Epidermal melanocyte (primary cell): Measurements from ENCODE around the gene RUVBL2.
A peak's percentile ranks its signal among the peaks of the same experiment; 100 is the strongest.

ENCODE experiments used
- DNase-seq: peaks from one replicate; pipeline ENCODE4 v3.0.0; 2011; ENCODE audit warnings: low spot score; ENCODE audit not compliant: insufficient read length

The RUVBL2 gene

GRCh38 chr19:48993175-48994034 is at the start of gene RUVBL2, which contains the start of gene GYS1:
RUVBL2 (plus strand) TSS chr19:48993887; CDS start chr19:48993912, 25 bp downstream.
GYS1 (minus strand) TSS chr19:48993309; CDS start chr19:48993112, 197 bp downstream.
- DNase-seq, result peak; percentile 95

DNA sequence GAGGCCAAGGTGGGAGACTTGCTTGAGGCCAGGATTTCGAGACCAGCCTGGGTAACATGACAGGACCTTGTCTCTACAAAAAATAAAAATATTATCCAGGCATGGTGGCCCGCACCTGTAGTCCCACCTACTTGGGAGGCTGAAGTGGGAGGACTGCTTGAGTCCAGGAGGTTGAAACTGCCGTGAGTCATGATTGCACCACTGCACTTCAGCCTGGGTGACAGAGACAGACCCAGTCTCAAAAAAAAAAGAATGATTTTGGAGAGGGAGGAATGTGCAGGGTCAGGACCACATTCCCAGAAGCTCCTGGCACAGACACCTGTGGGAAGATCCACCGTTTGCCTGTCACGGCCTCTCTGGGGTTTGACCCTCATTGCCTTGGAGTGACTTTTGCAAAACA is 48.3 kb upstream of the RUVBL2 start:
- DNase-seq, result no peak

GRCh38 chr19:48945817-48946216 is 47.9 kb upstream of the RUVBL2 start:
- DNase-seq, result no peak

DNA sequence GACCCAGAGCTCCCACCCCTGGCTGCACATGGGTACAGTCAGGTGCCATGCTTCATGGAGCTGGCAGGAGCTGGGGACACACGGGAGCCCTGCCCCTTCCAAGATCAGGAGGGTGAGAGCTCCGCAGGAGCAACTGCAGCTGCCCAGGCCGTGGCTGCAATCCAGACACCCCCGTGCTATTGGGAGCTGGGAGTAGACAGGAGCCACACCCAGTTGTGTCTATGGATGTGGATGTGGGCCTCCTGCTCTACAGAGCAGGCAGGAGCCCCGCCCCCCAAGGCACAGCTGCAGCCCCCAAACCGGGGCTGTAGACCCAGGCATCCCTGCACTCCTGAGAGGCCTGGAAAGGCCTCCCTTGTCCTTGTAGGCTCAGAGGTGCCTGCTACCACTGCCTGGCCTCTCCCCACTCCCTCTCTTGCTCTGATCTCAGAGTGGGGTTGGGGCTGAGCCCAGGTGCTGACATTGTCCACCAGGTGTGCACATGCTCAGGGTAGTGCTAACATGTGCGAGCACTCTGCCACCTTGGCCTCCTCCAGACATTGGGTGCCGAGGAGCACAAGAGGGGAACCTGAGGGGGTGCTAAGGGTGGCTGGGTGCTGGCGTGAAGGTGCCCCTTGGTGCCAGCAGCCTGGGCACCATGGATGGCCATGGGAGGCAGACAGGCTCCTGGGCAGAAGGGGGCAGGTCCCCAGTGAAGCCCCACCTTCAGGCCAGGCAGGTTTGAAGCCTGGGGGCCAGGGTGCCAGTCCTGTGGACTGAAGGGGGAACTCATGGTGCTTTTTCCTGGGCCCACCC is 47.0 kb upstream of the RUVBL2 start:
- DNase-seq, result peak; percentile 7

DNA sequence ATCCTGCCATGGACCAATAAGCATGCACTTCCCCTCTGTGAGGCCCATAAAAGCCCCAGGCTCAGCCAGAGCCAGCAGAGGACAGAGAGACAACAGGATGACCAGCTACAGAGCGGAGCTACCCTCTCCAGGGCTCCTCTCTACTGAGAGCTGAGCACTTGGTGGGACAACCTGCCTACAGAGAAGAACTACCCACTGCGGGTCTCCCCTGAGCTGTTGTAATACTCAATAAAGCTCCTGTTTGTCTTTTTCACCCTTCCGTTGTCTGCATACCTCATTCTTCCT is 46.5 kb upstream of the RUVBL2 start:
- no peak for DNase-seq

- DNase-seq, result no peak
Measured at GRCh38 chr19:48950159-48950558, 43.5 kb upstream of the RUVBL2 start.

DNA sequence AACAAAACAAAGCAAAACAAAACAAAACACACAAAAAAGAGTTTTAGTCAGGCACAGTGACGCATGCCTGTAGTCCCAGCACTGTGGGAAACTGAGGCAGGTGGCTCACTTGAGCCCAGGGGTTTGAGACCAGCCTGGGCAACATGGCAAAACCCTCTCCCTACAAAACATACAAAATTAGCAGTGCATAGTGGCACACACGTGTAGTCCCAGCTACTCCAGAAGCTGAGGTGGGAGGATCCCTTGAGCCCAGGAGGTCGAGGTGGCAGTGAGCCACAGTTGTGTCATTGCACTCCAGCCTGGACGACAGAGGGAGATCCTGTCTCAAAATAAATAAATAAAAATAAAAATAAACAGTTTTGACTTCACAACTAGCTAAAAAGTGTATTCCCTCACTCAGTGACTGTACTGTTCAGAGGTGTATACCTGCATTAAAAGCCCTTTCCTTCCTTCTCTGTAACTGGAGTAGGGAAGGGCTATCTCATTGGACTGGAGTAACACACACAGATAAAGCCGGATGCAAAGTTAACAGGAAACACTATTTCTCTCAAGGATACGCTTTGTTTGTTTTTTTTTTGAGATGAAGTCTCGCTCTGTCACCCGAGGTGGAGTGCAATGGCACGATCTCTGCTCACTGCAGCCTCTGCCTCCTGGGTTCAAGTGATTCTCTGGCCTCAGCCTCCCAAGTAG is 42.7 kb upstream of the RUVBL2 start:
- no peak for DNase-seq

DNA sequence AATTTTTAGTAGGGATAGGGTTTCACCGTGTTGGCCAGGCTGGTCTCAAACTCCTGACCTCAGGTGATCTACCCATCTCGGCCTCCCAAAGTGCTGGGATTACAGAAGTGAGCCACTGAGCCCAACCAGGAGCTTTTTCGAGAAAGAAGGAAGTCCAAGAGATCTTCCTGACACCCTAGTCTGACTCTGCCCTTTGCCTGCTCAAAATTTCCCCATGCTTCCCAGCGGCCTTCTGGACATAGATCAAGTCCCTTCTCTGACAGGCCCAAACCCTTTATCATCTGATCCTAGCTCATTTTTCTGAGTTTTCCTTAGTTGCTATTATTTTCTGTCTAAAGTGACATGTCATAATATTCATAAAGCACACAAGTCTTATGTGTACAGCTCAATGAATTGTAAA is 40.5 kb upstream of the RUVBL2 start:
- DNase-seq, result no peak

DNA sequence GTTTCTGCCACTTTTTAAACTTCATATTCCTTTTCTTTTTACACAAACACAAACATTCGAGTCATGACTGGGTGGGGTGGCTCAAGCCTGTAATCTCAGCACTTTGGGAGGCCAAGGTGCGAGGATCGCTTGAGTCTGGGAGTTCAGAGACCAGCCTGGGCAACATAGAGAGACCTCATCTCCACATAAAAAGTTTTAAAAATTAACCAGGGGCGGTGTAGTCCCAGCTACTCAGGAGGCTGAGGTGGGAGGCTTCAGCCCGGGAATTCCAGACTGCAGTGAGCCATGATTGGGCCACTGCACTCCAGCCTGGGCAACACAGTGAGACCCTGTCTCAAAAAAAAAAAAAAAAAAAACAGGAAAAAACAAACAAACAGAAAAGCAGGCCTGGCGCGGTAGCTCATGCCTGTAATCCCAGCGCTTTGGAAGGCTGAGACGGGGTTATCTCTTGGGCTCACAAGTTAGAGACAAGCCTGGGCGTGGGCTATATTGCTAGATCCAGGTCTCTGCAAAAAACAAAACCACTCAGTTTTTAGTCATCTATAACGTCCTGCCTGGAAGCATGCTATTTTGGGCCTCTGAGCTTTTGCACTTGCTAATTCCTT is 39.6 kb upstream of the RUVBL2 start:
- DNase-seq, result no peak

DNA sequence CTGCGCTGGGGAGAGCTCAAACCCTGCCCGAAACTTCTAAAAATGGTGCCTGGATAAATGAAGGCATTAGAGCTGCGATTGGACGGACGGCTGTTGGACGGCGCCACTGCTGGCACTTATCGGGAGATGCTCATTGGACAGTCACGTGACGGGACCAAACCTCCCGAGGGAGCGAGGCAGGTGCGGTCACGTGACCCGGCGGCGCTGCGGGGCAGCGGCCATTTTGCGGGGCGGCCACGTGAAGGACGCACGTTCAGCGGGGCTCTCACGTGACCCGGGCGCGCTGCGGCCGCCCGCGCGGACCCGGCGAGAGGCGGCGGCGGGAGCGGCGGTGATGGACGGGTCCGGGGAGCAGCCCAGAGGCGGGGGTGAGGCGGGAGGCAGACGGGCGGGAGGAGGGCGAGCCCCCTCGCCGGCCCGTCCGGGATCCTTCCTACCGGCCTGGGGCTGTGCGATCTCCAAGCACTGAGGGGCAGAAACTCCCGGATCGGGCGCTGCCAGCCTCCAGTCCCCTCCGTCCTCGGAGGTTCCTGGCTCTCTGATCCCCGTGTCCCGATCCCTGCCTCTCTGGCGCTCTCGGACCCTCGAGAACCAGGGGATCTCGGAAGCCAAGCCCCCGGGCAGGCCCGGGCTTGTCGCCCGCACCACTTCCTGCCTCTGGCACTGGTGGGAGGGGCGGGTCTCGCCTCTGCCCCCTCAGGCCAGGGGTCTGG is 38.9 kb upstream of the RUVBL2 start, which contains the start of gene BAX:
Gene BAX, plus strand, starts transcription at position 281 of the 713 bp plus-strand sequence. Its CDS starts 54 bp downstream, at position 335.
- DNase-seq, result peak; percentile 97

DNA sequence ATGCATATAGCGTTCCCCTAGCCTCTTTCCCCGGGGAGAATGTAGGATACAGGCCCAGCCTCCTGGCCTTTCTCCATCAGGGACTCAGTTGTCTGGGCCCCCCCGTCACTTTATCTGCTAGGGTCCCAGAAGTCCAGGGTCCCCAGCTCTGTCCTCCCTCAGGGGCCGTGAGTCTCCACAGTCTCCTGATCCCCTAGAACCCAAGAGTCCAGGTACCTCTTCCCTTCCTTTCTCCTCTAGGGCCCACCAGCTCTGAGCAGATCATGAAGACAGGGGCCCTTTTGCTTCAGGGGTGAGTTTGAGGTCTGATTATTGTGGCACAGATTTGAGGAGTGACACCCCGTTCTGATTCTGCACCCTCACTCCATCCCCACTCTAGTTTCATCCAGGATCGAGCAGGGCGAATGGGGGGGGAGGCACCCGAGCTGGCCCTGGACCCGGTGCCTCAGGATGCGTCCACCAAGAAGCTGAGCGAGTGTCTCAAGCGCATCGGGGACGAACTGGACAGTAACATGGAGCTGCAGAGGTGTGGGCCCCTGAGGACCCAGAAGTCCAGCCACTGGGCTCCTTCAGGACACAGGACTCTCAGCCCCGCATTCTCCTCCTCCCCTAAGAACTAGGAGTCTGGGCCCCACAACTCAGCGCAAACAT is 38.3 kb upstream of the RUVBL2 start:
- no peak for DNase-seq

DNA sequence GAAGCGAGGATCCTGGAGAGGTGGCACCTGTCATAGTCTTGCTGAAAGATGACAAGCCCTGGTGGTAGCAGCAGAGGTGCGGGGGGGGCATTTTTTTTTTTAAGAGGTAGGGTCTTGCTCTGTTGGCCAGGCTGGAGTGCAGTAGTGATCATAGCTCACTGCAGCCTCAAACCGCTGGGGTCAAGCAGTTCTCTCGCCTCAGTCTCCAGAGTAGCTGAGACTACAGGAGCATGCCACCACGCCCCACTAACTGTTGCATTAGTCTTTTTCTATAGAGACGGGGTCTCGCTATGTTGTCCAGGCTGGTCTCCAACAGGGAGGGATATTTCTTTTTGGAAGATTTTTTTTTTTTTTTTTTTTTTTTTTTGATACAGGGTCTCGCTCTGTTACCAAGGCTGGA is 35.7 kb upstream of the RUVBL2 start:
- no peak for DNase-seq

- DNase-seq, result no peak
Measured at GRCh38 chr19:48959341-48960239, 34.1 kb upstream of the RUVBL2 start.

GRCh38 chr19:48961051-48961649 is 32.5 kb upstream of the RUVBL2 start:
- DNase-seq, result no peak

GRCh38 chr19:48961673-48962028 is 32.0 kb upstream of the RUVBL2 start:
- DNase-seq, result no peak

- no peak for DNase-seq
Measured at GRCh38 chr19:48962029-48962848, 31.4 kb upstream of the RUVBL2 start.

DNA sequence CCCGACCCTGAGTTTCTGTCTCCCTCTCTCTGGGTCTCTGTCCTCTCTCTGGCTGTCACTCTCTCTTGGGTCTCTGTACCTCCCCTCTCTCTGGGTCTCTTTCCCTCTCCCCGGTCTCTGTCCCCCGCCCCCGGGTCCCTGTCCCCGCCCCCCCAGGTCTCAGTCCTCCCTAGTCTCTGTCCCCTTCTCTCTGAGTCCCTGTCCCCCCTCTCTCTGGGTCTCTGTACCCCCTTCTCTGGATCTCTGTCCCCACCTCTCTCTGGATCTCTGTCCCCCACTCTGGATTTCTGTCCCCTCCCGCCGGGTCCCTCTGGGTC is 30.9 kb upstream of the RUVBL2 start:
- no peak for DNase-seq
